ENCODE data around the gene MS4A4A. TPM values are rescaled to one million over a fixed set of nuclear protein-coding genes. Genes with fewer than 3 reads are reported as not detected.

MS4A4A gene
- total and polyA plus RNA-seq, 10 of the 15 experiments (the other 5 are each of a cell fraction or from before 2014, with no cell fraction given) = 0.10 to 2.4 (median 0.68) TPM

GRCh38 chr11:60310407-60310998, 30.0 kb downstream of the MS4A4A start (continued):
- no peak for TF ChIP-seq CEBPZ (IDR thresholded peaks at IDR 0.05; ENCODE audit: low read depth, low read length)
- no peak for TF ChIP-seq POLR2AphosphoS5 (IDR thresholded peaks at IDR 0.05; ENCODE audit: low read length)
- peak; percentile 79 for TF ChIP-seq TCF12 (IDR thresholded peaks at IDR 0.05; ENCODE audit: low read depth, low read length)
- TF ChIP-seq CTCF (IDR thresholded peaks at IDR 0.05 in 2 of 3, conservative IDR thresholded peaks at IDR 0.05 in 1 of 3; ENCODE audit: control insufficient read depth in 2 of 3, extremely low read depth in 1 of 3, insufficient read depth in 1 of 3, low read depth in 3 of 3, low read length in 3 of 3) = no peak
- TF ChIP-seq GATAD2B (conservative IDR thresholded peaks at IDR 0.05; ENCODE audit: low read depth) = peak; percentile 64; the same call in 1 of the 2 replicates
- TF ChIP-seq ESRRA (IDR thresholded peaks at IDR 0.05; ENCODE audit: low read length) = no peak
- peak; percentile 75 for TF ChIP-seq BMI1 (IDR thresholded peaks at IDR 0.05; ENCODE audit: borderline replicate concordance)
- TF ChIP-seq EZH2 (IDR thresholded peaks at IDR 0.05; ENCODE audit: borderline replicate concordance, control insufficient read depth, low read depth, low read length) = no peak
- no peak for TF ChIP-seq HDGF (IDR thresholded peaks at IDR 0.05)
- peak; percentile 78 for TF ChIP-seq SMARCA5 (IDR thresholded peaks at IDR 0.05)
- TF ChIP-seq SIN3A (IDR thresholded peaks at IDR 0.05; ENCODE audit: low read depth, low read length) = no peak
- TF ChIP-seq BCL11A (IDR thresholded peaks at IDR 0.05; ENCODE audit: low read depth, low read length) = peak; percentile 76
- TF ChIP-seq YBX1 (IDR thresholded peaks at IDR 0.05) = no peak
- TF ChIP-seq DPF2 (IDR thresholded peaks at IDR 0.05) = peak; percentile 95
- no peak for TF ChIP-seq ZNF384 (IDR thresholded peaks at IDR 0.05; ENCODE audit: borderline replicate concordance, low read depth, low read length)
- TF ChIP-seq RUNX3 (IDR thresholded peaks at IDR 0.05; ENCODE audit: low read length) = peak; percentile 20; the same call in 1 of the 2 replicates
- TF ChIP-seq CEBPB (IDR thresholded peaks at IDR 0.05; ENCODE audit: borderline replicate concordance in 1 of 2, low read depth in 2 of 2, low read length in 2 of 2) = no peak
- TF ChIP-seq CHD2 (IDR thresholded peaks at IDR 0.05; ENCODE audit: borderline replicate concordance, low read depth, low read length) = peak; percentile 78; the same call in 1 of the 2 replicates
- TF ChIP-seq FOS (IDR thresholded peaks at IDR 0.05; ENCODE audit: borderline replicate concordance, extremely low read depth, insufficient read length) = no peak
- TF ChIP-seq USF2 (IDR thresholded peaks at IDR 0.05; ENCODE audit: borderline replicate concordance, low read depth, low read length) = no peak
- peak; percentile 36; the same call in 1 of the 2 replicates for TF ChIP-seq ZNF687 (IDR thresholded peaks at IDR 0.05)
- no peak for TF ChIP-seq SREBF2 (IDR thresholded peaks at IDR 0.05; ENCODE audit: low read length)

Measured in GM12878 (cell line).